ENCODE measurements around the gene SEC14L1.

Gene SEC14L1

GRCh38 chr17:77233635-77234334, 93.0 kb downstream of the SEC14L1 start:
- H3K27ac ChIP-seq (ENCODE audit: extremely low read depth, low read depth, low read length) = peak overlapping the region; percentile 39
- no peak overlapping the region for H3K4me3 ChIP-seq (ENCODE audit: low read depth, low read length)
- POLR2A ChIA-PET = interaction anchor here (1.5 kb wide), 1 partner anchor 93 kb away, joined by 4 read pairs; the partner anchor contains the start of gene SEC14L1
- no peaks in the 10 kb centered on the region for H3K36me3 ChIP-seq (ENCODE audit: control insufficient read depth in 2 of 2, insufficient read depth in 1 of 2, low read length in 2 of 2)
- H3K4me1 ChIP-seq (ENCODE audit: control insufficient read depth, insufficient read depth, low read length) = no peaks in the 10 kb centered on the region
- CTCF ChIA-PET = interaction anchor here (0.7 to 1.7 kb wide), 4 partner anchors 10 to 147 kb away, joined by 3 to 5 read pairs (median 4); no protein-coding TSS in a partner anchor
- H3K9me3 ChIP-seq (ENCODE audit: control insufficient read depth, insufficient read depth, low read depth, low read length) = no peaks in the 10 kb centered on the region
- TF ChIP-seq PRDM6 (tag by site-specific recombination; IDR thresholded peaks at IDR 0.05) = no peak
- peak; percentile 95 for TF ChIP-seq ZSCAN18 (tag by site-specific recombination; IDR thresholded peaks at IDR 0.05)
- TF ChIP-seq ZNF10 (tag by site-specific recombination; IDR thresholded peaks at IDR 0.05) = no peak
- TF ChIP-seq HOXD13 (CRISPR knock-in tag; IDR thresholded peaks at IDR 0.05; ENCODE audit: borderline replicate concordance) = no peak
- TF ChIP-seq ZBTB44 (tag by site-specific recombination; IDR thresholded peaks at IDR 0.05) = no peak
- peak; percentile 69 for TF ChIP-seq GFI1B (tag by site-specific recombination; IDR thresholded peaks at IDR 0.05)
- 0 out of 2 replicates have a peak, but pooled peaks have one; percentile 12 for TF ChIP-seq OSR2 (tag by site-specific recombination; IDR thresholded peaks at IDR 0.05)
- TF ChIP-seq ZNF639 (tag by site-specific recombination; IDR thresholded peaks at IDR 0.05) = peak; percentile 100
- TF ChIP-seq ZNF18 (tag by site-specific recombination; IDR thresholded peaks at IDR 0.05) = no peak
- TF ChIP-seq ZNF544 (tag by site-specific recombination; IDR thresholded peaks at IDR 0.05) = no peak
- TF ChIP-seq ZNF169 (tag by site-specific recombination; IDR thresholded peaks at IDR 0.05) = peak; percentile 88
- no peak for TF ChIP-seq WT1 (tag by site-specific recombination; IDR thresholded peaks at IDR 0.05)
- TF ChIP-seq ZNF23 (tag by site-specific recombination; IDR thresholded peaks at IDR 0.05; ENCODE audit: borderline replicate concordance) = 0 out of 2 replicates have a peak, but pooled peaks have one; percentile 59
- peak; percentile 92 for TF ChIP-seq SP3 (tag by site-specific recombination; IDR thresholded peaks at IDR 0.05)
- peak; percentile 88 for TF ChIP-seq ZNF843 (tag by site-specific recombination; IDR thresholded peaks at IDR 0.05)
- TF ChIP-seq ZNF221 (tag by site-specific recombination; IDR thresholded peaks at IDR 0.05; ENCODE audit: borderline replicate concordance) = no peak
- peak; percentile 77; the same call in 1 of the 2 replicates for TF ChIP-seq ZBTB10 (tag by site-specific recombination; IDR thresholded peaks at IDR 0.05)
- no peak for TF ChIP-seq ZNF132 (tag by site-specific recombination; IDR thresholded peaks at IDR 0.05; ENCODE audit: borderline replicate concordance)
- TF ChIP-seq ZBTB26 (tag by site-specific recombination; optimal IDR thresholded peaks at IDR 0.05) = peak; percentile 48
- TF ChIP-seq ZNF558 (tag by site-specific recombination; IDR thresholded peaks at IDR 0.05) = peak; percentile 97
- TF ChIP-seq ZNF488 (tag by site-specific recombination; IDR thresholded peaks at IDR 0.05) = no peak
- no peak for TF ChIP-seq OVOL3 (tag by site-specific recombination; IDR thresholded peaks at IDR 0.05)
- TF ChIP-seq ZNF707 (tag by site-specific recombination; IDR thresholded peaks at IDR 0.05) = 0 out of 2 replicates have a peak, but pooled peaks have one; percentile 40
- peak; percentile 96 for TF ChIP-seq ZNF658 (tag by site-specific recombination; IDR thresholded peaks at IDR 0.05)
